ENCODE data around the gene PSMB2.

The PSMB2 gene

GRCh38 chr1:35674111-35674510, 32.8 kb upstream of the PSMB2 start:
- no peak for DNase-seq (ENCODE audit: low read depth, low spot score)
- no peak overlapping the region for H3K4me3 ChIP-seq (ENCODE audit: low read depth, low read length)
- in situ Hi-C loops (cut with HindIII; ENCODE audit: low sequenced_read_pairs), result no loop called here
- TF ChIP-seq CTCF (IDR thresholded peaks at IDR 0.05; ENCODE audit: low read depth, low read length), result no peak

GRCh38 chr1:35672116-35672515, 30.8 kb upstream of the PSMB2 start:
- TF ChIP-seq CTCF (IDR thresholded peaks at IDR 0.05; ENCODE audit: low read depth, low read length), result no peak
- no peak overlapping the region for H3K4me3 ChIP-seq (ENCODE audit: low read depth, low read length)
- DNase-seq (ENCODE audit: low read depth, low spot score), result no peak
- in situ Hi-C loops (cut with HindIII; ENCODE audit: low sequenced_read_pairs), result no loop called here

- no peak overlapping the region for H3K4me3 ChIP-seq (ENCODE audit: low read depth, low read length)
- in situ Hi-C loops (cut with HindIII; ENCODE audit: low sequenced_read_pairs), result no loop called here
- no peak for DNase-seq (ENCODE audit: low read depth, low spot score)
- TF ChIP-seq CTCF (IDR thresholded peaks at IDR 0.05; ENCODE audit: low read depth, low read length), result no peak
These were observed 27.2 kb upstream of the PSMB2 start for GRCh38 chr1:35668506-35668905.

GRCh38 chr1:35666916-35667315, 25.6 kb upstream of the PSMB2 start:
- TF ChIP-seq CTCF (IDR thresholded peaks at IDR 0.05; ENCODE audit: low read depth, low read length), result no peak

GRCh38 chr1:35666216-35666615, 24.9 kb upstream of the PSMB2 start:
- H3K4me3 ChIP-seq (ENCODE audit: low read depth, low read length), result no peak overlapping the region
- DNase-seq (ENCODE audit: low read depth, low spot score), result no peak
- TF ChIP-seq CTCF (IDR thresholded peaks at IDR 0.05; ENCODE audit: low read depth, low read length), result no peak
- in situ Hi-C loops (cut with HindIII; ENCODE audit: low sequenced_read_pairs), result no loop called here

More at GRCh38 chr1:35666916-35667315, 25.6 kb upstream of the PSMB2 start:
- in situ Hi-C loops (cut with HindIII; ENCODE audit: low sequenced_read_pairs), result no loop called here
- no peak for DNase-seq (ENCODE audit: low read depth, low spot score)
- no peak overlapping the region for H3K4me3 ChIP-seq (ENCODE audit: low read depth, low read length)

- in situ Hi-C loops (cut with HindIII; ENCODE audit: low sequenced_read_pairs), result no loop called here
- no peak for DNase-seq (ENCODE audit: low read depth, low spot score)
- no peak overlapping the region for H3K4me3 ChIP-seq (ENCODE audit: low read depth, low read length)
- TF ChIP-seq CTCF (IDR thresholded peaks at IDR 0.05; ENCODE audit: low read depth, low read length), result no peak
These were observed 22.1 kb upstream of the PSMB2 start for GRCh38 chr1:35663434-35663833.

GRCh38 chr1:35661474-35661795, 20.1 kb upstream of the PSMB2 start:
- no peak overlapping the region for H3K4me3 ChIP-seq (ENCODE audit: low read depth, low read length)
- no peak for TF ChIP-seq CTCF (IDR thresholded peaks at IDR 0.05; ENCODE audit: low read depth, low read length)
- in situ Hi-C loops (cut with HindIII; ENCODE audit: low sequenced_read_pairs), result no loop called here
- DNase-seq (ENCODE audit: low read depth, low spot score), result no peak

Data from astrocyte of the spinal cord (primary cell).